ENCODE results near the gene TOP2B. TPM values are rescaled to one million over a fixed set of nuclear protein-coding genes. Genes with fewer than 3 reads are reported as not detected.

The TOP2B gene
- polyA plus RNA-seq, 2 donors = 28.5 to 47.1 TPM

GRCh38 chr3:25604107-25604805 lies 60.5 kb downstream of the TOP2B start:
- Histone ChIP-seq H3K27ac (ENCODE audit: low read depth in 2 of 2, low read length in 1 of 2) (no peak overlapping the region), H3K4me3 (ENCODE audit: low read depth in 1 of 2, low read length in 2 of 2) (no peak overlapping the region), H3K36me3 (ENCODE audit: control insufficient read depth in 2 of 2, insufficient read depth in 2 of 2, low read length in 1 of 2) (no peaks in the 10 kb centered on the region), H3K27me3 (ENCODE audit: control insufficient read depth in 1 of 2, insufficient read depth in 2 of 2, low read length in 2 of 2) (no peaks in the 10 kb centered on the region), H3K4me1 (ENCODE audit: control insufficient read depth in 2 of 2, insufficient read depth in 2 of 2, low read length in 1 of 2) (no peaks in the 10 kb centered on the region), H3K9me3 (ENCODE audit: control insufficient read depth in 2 of 2, insufficient read depth in 1 of 2, low read depth in 1 of 2, low read length in 1 of 2) (no peaks in the 10 kb centered on the region)
- WGBS, 2 donors = 75 to 84% methylated on average over 5 of the region's 5 CpGs

GRCh38 chr3:25603703-25604102 lies 61.0 kb downstream of the TOP2B start:
- whole genome bisulfite sequencing, 2 donors = 56 to 95% methylated on average over 1 of the region's 1 CpG
- H3K27me3 ChIP-seq (ENCODE audit: control insufficient read depth in 1 of 2, insufficient read depth in 2 of 2, low read length in 2 of 2) = no peaks in the 10 kb centered on the region
- H3K36me3 ChIP-seq (ENCODE audit: control insufficient read depth in 2 of 2, insufficient read depth in 2 of 2, low read length in 1 of 2) = no peaks in the 10 kb centered on the region
- no peaks in the 10 kb centered on the region for H3K4me1 ChIP-seq (ENCODE audit: control insufficient read depth in 2 of 2, insufficient read depth in 2 of 2, low read length in 1 of 2)
- H3K4me3 ChIP-seq (ENCODE audit: low read depth in 1 of 2, low read length in 2 of 2) = no peak overlapping the region
- no peak overlapping the region for H3K27ac ChIP-seq (ENCODE audit: low read depth in 2 of 2, low read length in 1 of 2)
- no peaks in the 10 kb centered on the region for H3K9me3 ChIP-seq (ENCODE audit: control insufficient read depth in 2 of 2, insufficient read depth in 1 of 2, low read depth in 1 of 2, low read length in 1 of 2)

- Histone ChIP-seq H3K27me3 (ENCODE audit: control insufficient read depth in 1 of 2, insufficient read depth in 2 of 2, low read length in 2 of 2) (no peaks in the 10 kb centered on the region), H3K36me3 (ENCODE audit: control insufficient read depth in 2 of 2, insufficient read depth in 2 of 2, low read length in 1 of 2) (no peaks in the 10 kb centered on the region), H3K9me3 (ENCODE audit: control insufficient read depth in 2 of 2, insufficient read depth in 1 of 2, low read depth in 1 of 2, low read length in 1 of 2) (no peaks in the 10 kb centered on the region), H3K4me1 (ENCODE audit: control insufficient read depth in 2 of 2, insufficient read depth in 2 of 2, low read length in 1 of 2) (no peaks in the 10 kb centered on the region), H3K27ac (ENCODE audit: low read depth in 2 of 2, low read length in 1 of 2) (no peak overlapping the region), H3K4me3 (ENCODE audit: low read depth in 1 of 2, low read length in 2 of 2) (no peak overlapping the region)
- WGBS, 2 donors = 72 to 76% methylated on average over 1 of the region's 1 CpG
Measured at GRCh38 chr3:25597535-25598101, 67.1 kb downstream of the TOP2B start.

- H3K9me3 ChIP-seq (ENCODE audit: control insufficient read depth in 2 of 2, insufficient read depth in 1 of 2, low read depth in 1 of 2, low read length in 1 of 2) = no peaks in the 10 kb centered on the region
- H3K27ac ChIP-seq (ENCODE audit: low read depth in 2 of 2, low read length in 1 of 2) = no peak overlapping the region
- no peaks in the 10 kb centered on the region for H3K27me3 ChIP-seq (ENCODE audit: control insufficient read depth in 1 of 2, insufficient read depth in 2 of 2, low read length in 2 of 2)
- H3K4me1 ChIP-seq (ENCODE audit: control insufficient read depth in 2 of 2, insufficient read depth in 2 of 2, low read length in 1 of 2) = peaks cover 0 to 1% of the 10 kb centered on the region in 2 donors
- peaks cover 0 to 2% of the 10 kb centered on the region in 2 donors for H3K36me3 ChIP-seq (ENCODE audit: control insufficient read depth in 2 of 2, insufficient read depth in 2 of 2, low read length in 1 of 2)
- WGBS, 2 donors = 0 to 6% methylated on average over 1 of the region's 1 CpG
- H3K4me3 ChIP-seq (ENCODE audit: low read depth in 1 of 2, low read length in 2 of 2) = no peak overlapping the region
Measured at GRCh38 chr3:25594007-25594502, 70.7 kb downstream of the TOP2B start.

GRCh38 chr3:25593001-25593400 lies 71.7 kb downstream of the TOP2B start:
- no peak overlapping the region for H3K4me3 ChIP-seq (ENCODE audit: low read depth in 1 of 2, low read length in 2 of 2)
- peaks cover 0 to 1% of the 10 kb centered on the region in 2 donors for H3K4me1 ChIP-seq (ENCODE audit: control insufficient read depth in 2 of 2, insufficient read depth in 2 of 2, low read length in 1 of 2)
- H3K36me3 ChIP-seq (ENCODE audit: control insufficient read depth in 2 of 2, insufficient read depth in 2 of 2, low read length in 1 of 2) = peaks cover 0 to 2% of the 10 kb centered on the region in 2 donors
- H3K27ac ChIP-seq (ENCODE audit: low read depth in 2 of 2, low read length in 1 of 2) = no peak overlapping the region
- H3K9me3 ChIP-seq (ENCODE audit: control insufficient read depth in 2 of 2, insufficient read depth in 1 of 2, low read depth in 1 of 2, low read length in 1 of 2) = no peaks in the 10 kb centered on the region
- no peaks in the 10 kb centered on the region for H3K27me3 ChIP-seq (ENCODE audit: control insufficient read depth in 1 of 2, insufficient read depth in 2 of 2, low read length in 2 of 2)

GRCh38 chr3:25592510-25592968 lies 72.2 kb downstream of the TOP2B start:
- 22 to 35% methylated on average over 3 of the region's 3 CpGs for WGBS, 2 donors
- no peak overlapping the region for H3K27ac ChIP-seq (ENCODE audit: low read depth in 2 of 2, low read length in 1 of 2)
- H3K4me1 ChIP-seq (ENCODE audit: control insufficient read depth in 2 of 2, insufficient read depth in 2 of 2, low read length in 1 of 2) = peaks cover 0 to 1% of the 10 kb centered on the region in 2 donors
- peaks cover 0 to 2% of the 10 kb centered on the region in 2 donors for H3K36me3 ChIP-seq (ENCODE audit: control insufficient read depth in 2 of 2, insufficient read depth in 2 of 2, low read length in 1 of 2)
- no peak overlapping the region for H3K4me3 ChIP-seq (ENCODE audit: low read depth in 1 of 2, low read length in 2 of 2)
- no peaks in the 10 kb centered on the region for H3K27me3 ChIP-seq (ENCODE audit: control insufficient read depth in 1 of 2, insufficient read depth in 2 of 2, low read length in 2 of 2)
- H3K9me3 ChIP-seq (ENCODE audit: control insufficient read depth in 2 of 2, insufficient read depth in 1 of 2, low read depth in 1 of 2, low read length in 1 of 2) = no peaks in the 10 kb centered on the region

GRCh38 chr3:25589783-25590258 lies 74.9 kb downstream of the TOP2B start:
- Histone ChIP-seq H3K36me3 (ENCODE audit: control insufficient read depth in 2 of 2, insufficient read depth in 2 of 2, low read length in 1 of 2) (peaks cover 0 to 2% of the 10 kb centered on the region in 2 donors), H3K4me1 (ENCODE audit: control insufficient read depth in 2 of 2, insufficient read depth in 2 of 2, low read length in 1 of 2) (peaks cover 0 to 1% of the 10 kb centered on the region in 2 donors), H3K4me3 (ENCODE audit: low read depth in 1 of 2, low read length in 2 of 2) (no peak overlapping the region), H3K27ac (ENCODE audit: low read depth in 2 of 2, low read length in 1 of 2) (no peak overlapping the region), H3K9me3 (ENCODE audit: control insufficient read depth in 2 of 2, insufficient read depth in 1 of 2, low read depth in 1 of 2, low read length in 1 of 2) (no peaks in the 10 kb centered on the region), H3K27me3 (ENCODE audit: control insufficient read depth in 1 of 2, insufficient read depth in 2 of 2, low read length in 2 of 2) (no peaks in the 10 kb centered on the region)
- 78 to 83% methylated on average over 8 of the region's 8 CpGs for WGBS, 2 donors

- Histone ChIP-seq H3K36me3 (ENCODE audit: control insufficient read depth in 2 of 2, insufficient read depth in 2 of 2, low read length in 1 of 2) (peaks cover 0 to 2% of the 10 kb centered on the region in 2 donors), H3K27ac (ENCODE audit: low read depth in 2 of 2, low read length in 1 of 2) (no peak overlapping the region), H3K4me1 (ENCODE audit: control insufficient read depth in 2 of 2, insufficient read depth in 2 of 2, low read length in 1 of 2) (peaks cover 0 to 1% of the 10 kb centered on the region in 2 donors)
Measured at GRCh38 chr3:25589104-25589782, 75.5 kb downstream of the TOP2B start.

GRCh38 chr3:25588441-25589103 lies 76.1 kb downstream of the TOP2B start:
- WGBS, 2 donors = 84 to 90% methylated on average over 8 of the region's 8 CpGs
- Histone ChIP-seq H3K9me3 (ENCODE audit: control insufficient read depth in 2 of 2, insufficient read depth in 1 of 2, low read depth in 1 of 2, low read length in 1 of 2) (no peaks in the 10 kb centered on the region), H3K36me3 (ENCODE audit: control insufficient read depth in 2 of 2, insufficient read depth in 2 of 2, low read length in 1 of 2) (peaks cover 0 to 2% of the 10 kb centered on the region in 2 donors), H3K4me3 (ENCODE audit: low read depth in 1 of 2, low read length in 2 of 2) (no peak overlapping the region), H3K4me1 (ENCODE audit: control insufficient read depth in 2 of 2, insufficient read depth in 2 of 2, low read length in 1 of 2) (peaks cover 0 to 1% of the 10 kb centered on the region in 2 donors), H3K27ac (ENCODE audit: low read depth in 2 of 2, low read length in 1 of 2) (no peak overlapping the region), H3K27me3 (ENCODE audit: control insufficient read depth in 1 of 2, insufficient read depth in 2 of 2, low read length in 2 of 2) (no peaks in the 10 kb centered on the region)

More at GRCh38 chr3:25589104-25589782, 75.5 kb downstream of the TOP2B start:
- Histone ChIP-seq H3K9me3 (ENCODE audit: control insufficient read depth in 2 of 2, insufficient read depth in 1 of 2, low read depth in 1 of 2, low read length in 1 of 2) (no peaks in the 10 kb centered on the region), H3K27me3 (ENCODE audit: control insufficient read depth in 1 of 2, insufficient read depth in 2 of 2, low read length in 2 of 2) (no peaks in the 10 kb centered on the region), H3K4me3 (ENCODE audit: low read depth in 1 of 2, low read length in 2 of 2) (no peak overlapping the region)
- WGBS, 2 donors = 92 to 98% methylated on average over 4 of the region's 4 CpGs

Measured in esophagus (tissue), 2 donors.